ENCODE measurements around the gene YEATS2.

The YEATS2 gene

GRCh38 chr3:183733553-183733952, 36.0 kb downstream of the YEATS2 start:
- H3K27ac ChIP-seq (ENCODE audit: extremely low read depth, low read depth, low read length): no peak overlapping the region
- H3K36me3 ChIP-seq (ENCODE audit: control insufficient read depth in 2 of 2, insufficient read depth in 1 of 2, low read length in 2 of 2): peaks cover 21 to 86% of the 10 kb centered on the region in 2 experiments
- H3K4me1 ChIP-seq (ENCODE audit: control insufficient read depth, insufficient read depth, low read length): no peaks in the 10 kb centered on the region
- H3K9me3 ChIP-seq (ENCODE audit: control insufficient read depth, insufficient read depth, low read depth, low read length): no peaks in the 10 kb centered on the region
- CTCF ChIA-PET: no interaction called here
- POLR2A ChIA-PET: no interaction called here
- no peak overlapping the region for H3K4me3 ChIP-seq (ENCODE audit: low read depth, low read length)
- TF ChIP-seq ZNF366 (tag by site-specific recombination; conservative IDR thresholded peaks at IDR 0.05) (no peak), ZFP69B (tag by site-specific recombination; IDR thresholded peaks at IDR 0.05) (no peak), ZNF629 (tag by site-specific recombination; IDR thresholded peaks at IDR 0.05) (no peak), ZNF416 (tag by site-specific recombination; IDR thresholded peaks at IDR 0.05) (no peak), ZNF549 (tag by site-specific recombination; IDR thresholded peaks at IDR 0.05) (no peak), ZNF791 (tag by site-specific recombination; IDR thresholded peaks at IDR 0.05) (no peak)
- TF ChIP-seq, protein P1, sequence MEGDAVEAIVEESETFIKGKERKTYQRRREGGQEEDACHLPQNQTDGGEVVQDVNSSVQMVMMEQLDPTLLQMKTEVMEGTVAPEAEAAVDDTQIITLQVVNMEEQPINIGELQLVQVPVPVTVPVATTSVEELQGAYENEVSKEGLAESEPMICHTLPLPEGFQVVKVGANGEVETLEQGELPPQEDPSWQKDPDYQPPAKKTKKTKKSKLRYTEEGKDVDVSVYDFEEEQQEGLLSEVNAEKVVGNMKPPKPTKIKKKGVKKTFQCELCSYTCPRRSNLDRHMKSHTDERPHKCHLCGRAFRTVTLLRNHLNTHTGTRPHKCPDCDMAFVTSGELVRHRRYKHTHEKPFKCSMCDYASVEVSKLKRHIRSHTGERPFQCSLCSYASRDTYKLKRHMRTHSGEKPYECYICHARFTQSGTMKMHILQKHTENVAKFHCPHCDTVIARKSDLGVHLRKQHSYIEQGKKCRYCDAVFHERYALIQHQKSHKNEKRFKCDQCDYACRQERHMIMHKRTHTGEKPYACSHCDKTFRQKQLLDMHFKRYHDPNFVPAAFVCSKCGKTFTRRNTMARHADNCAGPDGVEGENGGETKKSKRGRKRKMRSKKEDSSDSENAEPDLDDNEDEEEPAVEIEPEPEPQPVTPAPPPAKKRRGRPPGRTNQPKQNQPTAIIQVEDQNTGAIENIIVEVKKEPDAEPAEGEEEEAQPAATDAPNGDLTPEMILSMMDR (tag by site-specific recombination; IDR thresholded peaks at IDR 0.05): no peak
- TF ChIP-seq, protein P2, sequence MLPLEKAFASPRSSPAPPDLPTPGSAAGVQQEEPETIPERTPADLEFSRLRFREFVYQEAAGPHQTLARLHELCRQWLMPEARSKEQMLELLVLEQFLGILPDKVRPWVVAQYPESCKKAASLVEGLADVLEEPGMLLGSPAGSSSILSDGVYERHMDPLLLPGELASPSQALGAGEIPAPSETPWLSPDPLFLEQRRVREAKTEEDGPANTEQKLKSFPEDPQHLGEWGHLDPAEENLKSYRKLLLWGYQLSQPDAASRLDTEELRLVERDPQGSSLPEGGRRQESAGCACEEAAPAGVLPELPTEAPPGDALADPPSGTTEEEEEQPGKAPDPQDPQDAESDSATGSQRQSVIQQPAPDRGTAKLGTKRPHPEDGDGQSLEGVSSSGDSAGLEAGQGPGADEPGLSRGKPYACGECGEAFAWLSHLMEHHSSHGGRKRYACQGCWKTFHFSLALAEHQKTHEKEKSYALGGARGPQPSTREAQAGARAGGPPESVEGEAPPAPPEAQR (tag by site-specific recombination; IDR thresholded peaks at IDR 0.05): no peak
- TF ChIP-seq, protein P3, sequence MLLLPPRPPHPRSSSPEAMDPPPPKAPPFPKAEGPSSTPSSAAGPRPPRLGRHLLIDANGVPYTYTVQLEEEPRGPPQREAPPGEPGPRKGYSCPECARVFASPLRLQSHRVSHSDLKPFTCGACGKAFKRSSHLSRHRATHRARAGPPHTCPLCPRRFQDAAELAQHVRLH (tag by site-specific recombination; IDR thresholded peaks at IDR 0.05): no peak

GRCh38 chr3:183734750-183735494, 37.3 kb downstream of the YEATS2 start:
- TF ChIP-seq GFI1B (tag by site-specific recombination; IDR thresholded peaks at IDR 0.05) (no peak), ZNF138 (tag by site-specific recombination; IDR thresholded peaks at IDR 0.05; ENCODE audit: borderline replicate concordance) (no peak), ZNF214 (tag by site-specific recombination; IDR thresholded peaks at IDR 0.05; ENCODE audit: borderline replicate concordance) (no peak)
- Histone ChIP-seq H3K9me3 (ENCODE audit: control insufficient read depth, insufficient read depth, low read depth, low read length) (no peaks in the 10 kb centered on the region), H3K36me3 (ENCODE audit: control insufficient read depth in 2 of 2, insufficient read depth in 1 of 2, low read length in 2 of 2) (peaks cover 9 to 74% of the 10 kb centered on the region in 2 experiments), H3K27ac (ENCODE audit: extremely low read depth, low read depth, low read length) (no peak overlapping the region), H3K4me1 (ENCODE audit: control insufficient read depth, insufficient read depth, low read length) (no peaks in the 10 kb centered on the region), H3K4me3 (ENCODE audit: low read depth, low read length) (no peak overlapping the region)
- CTCF ChIA-PET: no interaction called here
- POLR2A ChIA-PET: no interaction called here

DNA sequence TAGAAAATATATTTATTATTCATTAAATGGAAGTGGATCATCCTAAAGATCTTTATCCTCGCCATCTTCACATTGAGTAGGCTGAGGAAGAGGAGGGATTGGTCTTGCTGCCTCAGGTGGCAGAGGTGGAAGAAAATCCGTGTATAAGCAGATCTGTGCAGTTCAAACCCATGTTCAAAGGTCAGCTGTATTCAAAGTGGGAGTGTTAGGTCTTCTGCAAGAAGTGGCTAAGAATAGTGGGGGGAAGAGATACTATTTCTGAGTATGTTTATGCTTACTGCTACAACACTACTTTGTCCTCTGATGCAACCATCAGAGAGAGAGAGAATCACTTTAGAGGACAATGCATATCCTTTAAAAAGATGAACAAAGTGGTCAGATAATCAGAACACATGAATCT, 39.5 kb downstream of the YEATS2 start:
- POLR2A ChIA-PET: no interaction called here
- CTCF ChIA-PET: interaction anchor here (0.6 kb wide), 1 partner anchor 20 kb away, joined by 3 read pairs; no protein-coding TSS in a partner anchor
- H3K36me3 ChIP-seq (ENCODE audit: control insufficient read depth in 2 of 2, insufficient read depth in 1 of 2, low read length in 2 of 2): peaks cover 6 to 59% of the 10 kb centered on the region in 2 experiments
- H3K27ac ChIP-seq (ENCODE audit: extremely low read depth, low read depth, low read length): no peak overlapping the region
- no peak overlapping the region for H3K4me3 ChIP-seq (ENCODE audit: low read depth, low read length)
- no peaks in the 10 kb centered on the region for H3K9me3 ChIP-seq (ENCODE audit: control insufficient read depth, insufficient read depth, low read depth, low read length)
- H3K4me1 ChIP-seq (ENCODE audit: control insufficient read depth, insufficient read depth, low read length): no peaks in the 10 kb centered on the region
- TF ChIP-seq, protein P4, sequence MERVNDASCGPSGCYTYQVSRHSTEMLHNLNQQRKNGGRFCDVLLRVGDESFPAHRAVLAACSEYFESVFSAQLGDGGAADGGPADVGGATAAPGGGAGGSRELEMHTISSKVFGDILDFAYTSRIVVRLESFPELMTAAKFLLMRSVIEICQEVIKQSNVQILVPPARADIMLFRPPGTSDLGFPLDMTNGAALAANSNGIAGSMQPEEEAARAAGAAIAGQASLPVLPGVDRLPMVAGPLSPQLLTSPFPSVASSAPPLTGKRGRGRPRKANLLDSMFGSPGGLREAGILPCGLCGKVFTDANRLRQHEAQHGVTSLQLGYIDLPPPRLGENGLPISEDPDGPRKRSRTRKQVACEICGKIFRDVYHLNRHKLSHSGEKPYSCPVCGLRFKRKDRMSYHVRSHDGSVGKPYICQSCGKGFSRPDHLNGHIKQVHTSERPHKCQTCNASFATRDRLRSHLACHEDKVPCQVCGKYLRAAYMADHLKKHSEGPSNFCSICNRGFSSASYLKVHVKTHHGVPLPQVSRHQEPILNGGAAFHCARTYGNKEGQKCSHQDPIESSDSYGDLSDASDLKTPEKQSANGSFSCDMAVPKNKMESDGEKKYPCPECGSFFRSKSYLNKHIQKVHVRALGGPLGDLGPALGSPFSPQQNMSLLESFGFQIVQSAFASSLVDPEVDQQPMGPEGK (tag by site-specific recombination; IDR thresholded peaks at IDR 0.05): no peak
- no peak for TF ChIP-seq ZNF514 (tag by site-specific recombination; IDR thresholded peaks at IDR 0.05)
- no peak for TF ChIP-seq ZNF521 (tag by site-specific recombination; IDR thresholded peaks at IDR 0.05)
